ENCODE data around the gene KRT79.

- no peak for TF ChIP-seq CTCF (IDR thresholded peaks at IDR 0.05; ENCODE audit: low read depth, low read length, missing input control)
- no peak for TF ChIP-seq GABPA (IDR thresholded peaks at IDR 0.05 in 1 of 2, conservative IDR thresholded peaks at IDR 0.05 in 1 of 2)
Observed at GRCh38 chr12:52782502-52782901, 51.6 kb downstream of the KRT79 start.
